H9 (cell line): ENCODE data around the gene ZBTB33. TPM values are rescaled to one million over a fixed set of nuclear protein-coding genes. Genes with fewer than 3 reads are reported as not detected.

Experiments
- DNase-seq: peaks from one replicate; pipeline ENCODE4 v3.0.0-alpha.2; 2017
- H2AFZ ChIP-seq: one replicate; pipeline ENCODE4 v1.6.1; 2013; ENCODE audit warnings: mild to moderate bottlenecking, low read length, control low read depth, moderate library complexity
- H2AK5ac ChIP-seq: 2 replicates; pipeline ENCODE4 v1.6.1; 2013; ENCODE audit warnings: low read length, control low read depth, mixed read lengths; ENCODE audit not compliant: insufficient read length
- H2BK120ac ChIP-seq: one replicate; pipeline ENCODE4 v1.6.1; 2013; ENCODE audit warnings: low read depth, mild to moderate bottlenecking, low read length, control low read depth, inconsistent platforms; ENCODE audit not compliant: poor library complexity, severe bottlenecking
- H2BK12ac ChIP-seq: 2 replicates; pipeline ENCODE4 v1.6.1; 2013; ENCODE audit warnings: low read length, control low read depth, mixed read lengths, low read depth; ENCODE audit not compliant: insufficient read length
- H2BK15ac ChIP-seq: 2 replicates; pipeline ENCODE4 v1.6.1; 2013; ENCODE audit warnings: low read depth, low read length, control low read depth
- H2BK20ac ChIP-seq: one replicate; pipeline ENCODE4 v1.6.1; 2013; ENCODE audit warnings: low read depth, mild to moderate bottlenecking, low read length, control low read depth, inconsistent platforms; ENCODE audit not compliant: poor library complexity, severe bottlenecking
- H2BK5ac ChIP-seq: 2 replicates; pipeline ENCODE4 v1.6.1; 2013; ENCODE audit warnings: low read length, control low read depth, mixed read lengths; ENCODE audit not compliant: insufficient read length
- H3K14ac ChIP-seq: 2 replicates; pipeline ENCODE4 v1.6.1; 2013; ENCODE audit warnings: low read length, control low read depth; ENCODE audit not compliant: insufficient read depth
- H3K18ac ChIP-seq: 2 replicates; pipeline ENCODE4 v1.6.1; 2013; ENCODE audit warnings: low read depth, mild to moderate bottlenecking, mixed read lengths, low read length, control low read depth; ENCODE audit not compliant: insufficient read length
- H3K23ac ChIP-seq: 2 replicates; pipeline ENCODE4 v1.6.1; 2013; ENCODE audit warnings: low read length, control low read depth, mixed read lengths, low read depth; ENCODE audit not compliant: insufficient read length
- H3K23me2 ChIP-seq: 2 replicates; pipeline ENCODE4 v1.6.1; 2013; ENCODE audit warnings: low read depth, mild to moderate bottlenecking, mixed read lengths, low read length, control low read depth; ENCODE audit not compliant: insufficient read length, poor library complexity, severe bottlenecking
- H3K27ac ChIP-seq: 2 replicates; pipeline ENCODE4 v1.5.1; 2013; ENCODE audit warnings: low read length, control low read depth, mixed read lengths, low read depth; ENCODE audit not compliant: insufficient read length
- H3K27me3 ChIP-seq: 2 replicates; pipeline ENCODE4 v1.6.1; 2013; ENCODE audit warnings: low read length, control low read depth, inconsistent platforms; ENCODE audit not compliant: insufficient read depth
- H3K4ac ChIP-seq: 2 replicates; pipeline ENCODE4 v1.6.1; 2013; ENCODE audit warnings: low read depth, mild to moderate bottlenecking, control low read depth, inconsistent platforms, low read length, moderate library complexity
- H3K4me1 ChIP-seq: 2 replicates; pipeline ENCODE4 v1.6.1; 2013; ENCODE audit warnings: low read length, control low read depth, inconsistent platforms; ENCODE audit not compliant: insufficient read depth
- H3K4me2 ChIP-seq: 2 replicates; pipeline ENCODE4 v1.6.1; 2013; ENCODE audit warnings: low read length, control low read depth, mixed read lengths; ENCODE audit not compliant: insufficient read length, insufficient read depth
- H3K56ac ChIP-seq: 2 replicates; pipeline ENCODE4 v1.6.1; 2013; ENCODE audit warnings: low read depth, mild to moderate bottlenecking, mixed read lengths, low read length, control low read depth; ENCODE audit not compliant: insufficient read length
- H3K79me1 ChIP-seq: 2 replicates; pipeline ENCODE4 v1.6.1; 2013; ENCODE audit warnings: low read depth, mild to moderate bottlenecking, moderate library complexity, low read length, control low read depth, inconsistent platforms; ENCODE audit not compliant: insufficient read depth, poor library complexity, severe bottlenecking
- H3K79me2 ChIP-seq: 2 replicates; pipeline ENCODE4 v1.6.1; 2013; ENCODE audit warnings: low read length, control low read depth, inconsistent platforms; ENCODE audit not compliant: insufficient read depth
- H3K9ac ChIP-seq: 2 replicates; pipeline ENCODE4 v1.6.1; 2013; ENCODE audit warnings: low read length, control low read depth, mixed read lengths; ENCODE audit not compliant: insufficient read length; ENCODE audit errors: extremely low read depth
- H3K9me3 ChIP-seq: one replicate; pipeline ENCODE4 v1.6.1; 2013; ENCODE audit warnings: low read depth, low read length, inconsistent platforms; ENCODE audit not compliant: control insufficient read depth
- H3T11ph ChIP-seq: one replicate; pipeline ENCODE4 v1.6.1; 2013; ENCODE audit warnings: mild to moderate bottlenecking, low read length, control low read depth, inconsistent platforms
- H4K20me1 ChIP-seq: one replicate; pipeline ENCODE4 v1.6.1; 2013; ENCODE audit not compliant: control insufficient read depth, insufficient read length, insufficient read depth
- H4K5ac ChIP-seq: 2 replicates; pipeline ENCODE4 v1.6.1; 2013; ENCODE audit warnings: low read depth, mild to moderate bottlenecking, mixed read lengths, low read length, control low read depth; ENCODE audit not compliant: insufficient read length
- H4K8ac ChIP-seq: replicated peaks from 2 replicates; pipeline ENCODE4 v1.6.1; 2013; ENCODE audit warnings: low read length, control low read depth, mixed read lengths, low read depth; ENCODE audit not compliant: insufficient read length
- H4K91ac ChIP-seq: 2 replicates; pipeline ENCODE4 v1.6.1; 2013; ENCODE audit warnings: low read depth, mild to moderate bottlenecking, moderate library complexity, mixed read lengths, low read length, control low read depth; ENCODE audit not compliant: insufficient read length
- H3K27ac Mint-ChIP-seq, 3 experiments: 2 replicates in 2 of 3; 3 replicates in 1 of 3; pipeline ENCODE4 v1.8.0; 2020 to 2021; ENCODE audit warnings: mixed read lengths in 3 of 3, mild to moderate bottlenecking in 1 of 3, moderate library complexity in 1 of 3
- H3K27me3 Mint-ChIP-seq: 2 replicates; pipeline ENCODE4 v1.8.0; 2021; ENCODE audit warnings: low read depth, mild to moderate bottlenecking, moderate library complexity, mixed read lengths
- H3K36me3 Mint-ChIP-seq, 3 experiments: 2 replicates in 2 of 3; 3 replicates in 1 of 3; pipeline ENCODE4 v1.8.0; 2020 to 2021; ENCODE audit warnings: low read depth in 3 of 3, mixed read lengths in 3 of 3; ENCODE audit not compliant: insufficient read depth in 1 of 3
- H3K4me1 Mint-ChIP-seq, 2 experiments: 2 replicates each; pipeline ENCODE4 v1.8.0; 2020; ENCODE audit warnings: mixed read lengths in 2 of 2
- H3K4me3 Mint-ChIP-seq, 2 experiments: 2 replicates in 1 of 2; 3 replicates in 1 of 2; pipeline ENCODE4 v1.8.0; 2020 to 2021; ENCODE audit warnings: mild to moderate bottlenecking in 2 of 2, mixed read lengths in 2 of 2, moderate library complexity in 1 of 2
- H3K9me3 Mint-ChIP-seq, 2 experiments: 2 replicates in 1 of 2; 3 replicates in 1 of 2; pipeline ENCODE4 v1.8.0; 2020; ENCODE audit warnings: mild to moderate bottlenecking in 2 of 2, mixed read lengths in 2 of 2, moderate library complexity in 1 of 2
- CTCF ChIP-seq: fragments of 200-600 bp; sonication (generic); conservative IDR thresholded peaks from 3 replicates; pipeline ENCODE4 v1.8.0; 2021; ENCODE audit warnings: antibody characterized with exemption, mild to moderate bottlenecking
- WGBS: extraction: QIAGEN DNeasy Blood & Tissue Kit; methylation state at CpG from one replicate; pipeline ENCODE4 v1.1.7; 2013; ENCODE audit warnings: missing lambda C conversion rate, low lambda C conversion rate, mixed read lengths; ENCODE audit not compliant: insufficient read length; ENCODE audit errors: extremely low coverage; 5-methylcytosine and 5-hydroxymethylcytosine counted together
- total RNA-seq: library from RNA; stranded (reverse); gene quantifications from 2 replicates; pipeline ENCODE4 v1.2.1, GENCODE V29; 2021

ZBTB33 gene
- total RNA-seq, 1 experiment from 2014 or later: 18.7 TPM

- H3K36me3 Mint-ChIP-seq: no peaks in the 10 kb centered on the region; a peak in 3 of 7 replicates
- DNase-seq: peak; percentile 55
- no peak overlapping the region for H2BK120ac ChIP-seq
Measured at GRCh38 chrX:120262859-120263708, 12.5 kb downstream of the ZBTB33 start.

More at GRCh38 chrX:120262859-120263708, 12.5 kb downstream of the ZBTB33 start:
- H4K8ac ChIP-seq: no peak overlapping the region
- H3K9ac ChIP-seq: no peak overlapping the region
- no peak overlapping the region for H2BK20ac ChIP-seq
- H3K4me2 ChIP-seq: no peak overlapping the region
- no peaks in the 10 kb centered on the region for H4K20me1 ChIP-seq
- Mint-ChIP-seq H3K4me1 (peaks cover 15 to 20% of the 10 kb centered on the region in 2 experiments), H3K27ac (peak overlapping the region in 1 of 3 experiments; percentile 89; a peak in 2 of 7 replicates), H3K4me3 (no peak overlapping the region), H3K9me3 (peaks cover 58 to 72% of the 10 kb centered on the region in 2 experiments), H3K27me3 (peaks cover 4% of the 10 kb centered on the region; the same call in 1 of the 2 replicates)
- H3K79me2 ChIP-seq: no peaks in the 10 kb centered on the region
- H3K4ac ChIP-seq: no peak overlapping the region
- H4K5ac ChIP-seq: no peak overlapping the region
- H3K14ac ChIP-seq: no peak overlapping the region
- H3T11ph ChIP-seq: no peak overlapping the region
- no peak overlapping the region for H2BK5ac ChIP-seq
- peaks cover 3% of the 10 kb centered on the region; the same call in 1 of the 2 replicates for H3K4me1 ChIP-seq
- H3K23ac ChIP-seq: no peak overlapping the region
- H2BK12ac ChIP-seq: no peak overlapping the region
- TF ChIP-seq CTCF: no peak
- H2AFZ ChIP-seq: no peak overlapping the region
- no peak overlapping the region for H3K27ac ChIP-seq
- no peak overlapping the region for H3K56ac ChIP-seq
- H3K79me1 ChIP-seq: no peaks in the 10 kb centered on the region
- H3K23me2 ChIP-seq: no peaks in the 10 kb centered on the region
- WGBS: no CpG with 5 or more reads among the region's 8 CpGs
- H3K18ac ChIP-seq: no peak overlapping the region
- no peak overlapping the region for H2AK5ac ChIP-seq
- no peaks in the 10 kb centered on the region for H3K27me3 ChIP-seq
- no peak overlapping the region for H2BK15ac ChIP-seq
- no peak overlapping the region for H4K91ac ChIP-seq
- H3K9me3 ChIP-seq: peaks cover 18% of the 10 kb centered on the region
